ENCODE measurements around the gene GPR37L1. TPM values are rescaled to one million over a fixed set of nuclear protein-coding genes. Genes with fewer than 3 reads are reported as not detected.

GPR37L1 gene
- total and polyA plus RNA-seq, 4 donors = under 0.01 to 0.04 (median 0.02) TPM; not detected in 1

Small RNA genes lying within 50 kb of the gene (small RNA-seq; reads per million reads assigned to genes)
- gene CRIP1P3 = not detected

Other genes starting within 250 kb of the GPR37L1 start
- 1 to 10 TPM in 1 of 2 donors, under 1 TPM in 1; 0.47 to 1.3 TPM for gene SHISA4, start 234.0 kb upstream of the GPR37L1 start, total RNA-seq
- 1 to 10 TPM; 2.8 to 4.1 TPM for gene SHISA4, start 234.0 kb upstream of the GPR37L1 start, polyA plus RNA-seq
- 1 to 10 TPM in 1 of 2 donors, under 1 TPM in 1; 0.14 to 4.4 TPM for gene LMOD1, start 176.4 kb upstream of the GPR37L1 start, total RNA-seq
- 1 to 10 TPM in 1 of 2 donors, under 1 TPM in 1; 0.47 to 3.9 TPM for gene LMOD1, start 176.4 kb upstream of the GPR37L1 start, polyA plus RNA-seq
- gene TIMM17A, start 167.4 kb upstream of the GPR37L1 start, total RNA-seq = 10 to 100 TPM; 21.1 to 43.5 TPM
- gene TIMM17A, start 167.4 kb upstream of the GPR37L1 start, polyA plus RNA-seq = 10 to 100 TPM; 58.4 to 72.1 TPM
- gene RNPEP, start 140.3 kb upstream of the GPR37L1 start, total RNA-seq = 10 to 100 TPM; 18.4 to 26.5 TPM
- gene RNPEP, start 140.3 kb upstream of the GPR37L1 start, polyA plus RNA-seq = 10 to 100 TPM; 16.3 to 23.6 TPM
- 10 to 100 TPM; 10.1 to 38.7 TPM for gene ELF3, start 112.3 kb upstream of the GPR37L1 start, total RNA-seq
- gene ELF3, start 112.3 kb upstream of the GPR37L1 start, polyA plus RNA-seq = 10 to 100 TPM; 22.2 to 29.0 TPM
- 10 to 100 TPM in 1 of 2 donors, 1 to 10 TPM in 1; 8.4 to 21.8 TPM for gene ARL8A, start 21.8 kb downstream of the GPR37L1 start, total RNA-seq
- 10 to 100 TPM; 18.5 to 25.7 TPM for gene ARL8A, start 21.8 kb downstream of the GPR37L1 start, polyA plus RNA-seq
- 1 to 10 TPM; 1.8 to 7.0 TPM for gene PTPN7, start 37.7 kb downstream of the GPR37L1 start, total RNA-seq
- gene PTPN7, start 37.7 kb downstream of the GPR37L1 start, polyA plus RNA-seq = 1 to 10 TPM in 1 of 2 donors, under 1 TPM in 1; 0.75 to 1.5 TPM
- 1 to 10 TPM in 1 of 2 donors, under 1 TPM in 1; 0.05 to 1.2 TPM for gene LGR6, start 70.9 kb downstream of the GPR37L1 start, total RNA-seq
- under 1 TPM; 0.63 to 0.86 TPM for gene LGR6, start 70.9 kb downstream of the GPR37L1 start, polyA plus RNA-seq
- 10 to 100 TPM in 1 of 2 donors, 1 to 10 TPM in 1; 1.1 to 35.0 TPM for gene UBE2T, start 219.0 kb downstream of the GPR37L1 start, total RNA-seq
- 1 to 10 TPM; 3.1 to 4.2 TPM for gene UBE2T, start 219.0 kb downstream of the GPR37L1 start, polyA plus RNA-seq
- gene PPP1R12B, start 225.8 kb downstream of the GPR37L1 start, total RNA-seq = 10 to 100 TPM; 13.3 to 31.6 TPM
- 1 to 10 TPM; 4.0 to 6.0 TPM for gene PPP1R12B, start 225.8 kb downstream of the GPR37L1 start, polyA plus RNA-seq